Bronchial epithelial cell (primary cell): ENCODE results near the gene ITM2B. TPM values are rescaled to one million over a fixed set of nuclear protein-coding genes. Genes with fewer than 3 reads are reported as not detected.

ENCODE experiments used
- DNase-seq: peaks from one replicate; pipeline ENCODE4 v3.0.0-alpha.2; 2010; ENCODE audit warnings: low read depth
- FAIRE-seq: peaks from 2 replicates; lab custom pipeline; 2011; peaks lifted over from hg19 to GRCh38; lab: Jason Lieb, UNC
- H3K27me3 ChIP-seq: 2 replicates; pipeline ENCODE4 v1.5.1; 2011; ENCODE audit warnings: low read length; ENCODE audit not compliant: control insufficient read depth, insufficient read depth
- H3K36me3 ChIP-seq: 2 replicates; pipeline ENCODE4 v1.5.1; 2011; ENCODE audit warnings: low read length; ENCODE audit not compliant: control insufficient read depth, insufficient read depth
- H3K4me3 ChIP-seq: 2 replicates; pipeline ENCODE4 v1.5.1; 2011; ENCODE audit warnings: mild to moderate bottlenecking, low read depth, low read length, control low read depth
- total RNA-seq: library from RNA; depleted of rRNA; stranded (reverse); fragments of >200 nt; gene quantifications from 2 replicates; pipeline ENCODE4 v1.2.1, GENCODE V29; 2014
- TF ChIP-seq, protein P1 (sequence below): IDR thresholded peaks from 2 replicates; pipeline ENCODE4 v1.5.1; 2011; ENCODE audit warnings: mild to moderate bottlenecking, moderate library complexity, low read length, control low read depth, inconsistent platforms; ENCODE audit not compliant: insufficient read depth, severe bottlenecking

ITM2B gene
- total RNA-seq, 1 donor from 2014 or later = 57.4 TPM

DNA sequence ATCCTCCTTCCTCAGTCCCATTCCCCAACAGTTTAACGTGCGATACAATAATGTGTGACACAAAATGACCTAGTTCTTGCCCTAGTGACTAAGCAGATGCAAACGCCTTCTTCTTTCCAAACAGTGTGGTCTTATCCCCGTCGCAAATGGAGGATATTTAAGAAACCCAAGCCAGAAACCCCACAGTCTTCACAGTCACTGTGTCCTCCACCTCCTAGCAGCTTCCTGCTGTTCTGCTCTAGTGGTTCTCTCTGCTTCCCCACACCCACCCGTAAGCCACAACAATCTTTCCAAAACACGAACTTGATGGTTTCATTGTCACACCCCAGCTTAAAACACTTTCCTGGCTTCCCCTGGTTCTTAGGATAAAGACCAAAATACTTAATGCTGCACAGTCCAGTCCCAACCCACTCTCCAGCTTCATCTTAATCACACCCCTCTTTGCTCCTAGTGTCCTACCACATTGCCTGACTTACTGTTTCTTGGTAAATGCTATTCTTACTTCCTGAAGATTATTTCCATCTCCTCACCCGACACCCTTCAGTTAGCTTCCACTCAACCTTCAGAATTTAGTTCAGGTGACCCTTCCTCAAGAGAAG, 32.3 kb downstream of the ITM2B start:
- no peak for FAIRE-seq

DNA sequence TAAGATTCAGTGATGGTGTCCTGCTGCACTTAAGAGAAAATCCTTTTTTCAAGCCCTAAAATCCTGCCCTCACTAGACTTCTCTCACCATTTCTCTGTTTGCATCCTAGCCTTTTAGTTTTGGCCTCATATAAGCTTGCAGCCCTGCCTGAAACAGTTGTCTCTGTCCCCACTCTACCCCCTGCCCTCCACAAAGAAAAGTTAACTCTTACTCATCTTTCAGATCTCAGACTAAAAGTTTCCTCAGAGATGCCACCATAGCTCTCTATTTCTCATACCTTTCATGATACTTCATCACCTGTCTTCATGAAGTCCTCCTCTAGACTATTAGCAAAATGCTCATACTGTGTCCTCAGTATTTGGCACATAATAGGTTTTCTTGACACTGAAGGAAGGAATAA, 33.1 kb downstream of the ITM2B start:
- no peak for FAIRE-seq
- H3K36me3 ChIP-seq = peaks cover 4% of the 10 kb centered on the region

More for the DNA sequence above, 32.3 kb downstream of the ITM2B start:
- no peak for DNase-seq
- TF ChIP-seq, protein P1, sequence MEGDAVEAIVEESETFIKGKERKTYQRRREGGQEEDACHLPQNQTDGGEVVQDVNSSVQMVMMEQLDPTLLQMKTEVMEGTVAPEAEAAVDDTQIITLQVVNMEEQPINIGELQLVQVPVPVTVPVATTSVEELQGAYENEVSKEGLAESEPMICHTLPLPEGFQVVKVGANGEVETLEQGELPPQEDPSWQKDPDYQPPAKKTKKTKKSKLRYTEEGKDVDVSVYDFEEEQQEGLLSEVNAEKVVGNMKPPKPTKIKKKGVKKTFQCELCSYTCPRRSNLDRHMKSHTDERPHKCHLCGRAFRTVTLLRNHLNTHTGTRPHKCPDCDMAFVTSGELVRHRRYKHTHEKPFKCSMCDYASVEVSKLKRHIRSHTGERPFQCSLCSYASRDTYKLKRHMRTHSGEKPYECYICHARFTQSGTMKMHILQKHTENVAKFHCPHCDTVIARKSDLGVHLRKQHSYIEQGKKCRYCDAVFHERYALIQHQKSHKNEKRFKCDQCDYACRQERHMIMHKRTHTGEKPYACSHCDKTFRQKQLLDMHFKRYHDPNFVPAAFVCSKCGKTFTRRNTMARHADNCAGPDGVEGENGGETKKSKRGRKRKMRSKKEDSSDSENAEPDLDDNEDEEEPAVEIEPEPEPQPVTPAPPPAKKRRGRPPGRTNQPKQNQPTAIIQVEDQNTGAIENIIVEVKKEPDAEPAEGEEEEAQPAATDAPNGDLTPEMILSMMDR = no peak
- H3K36me3 ChIP-seq = peaks cover 4% of the 10 kb centered on the region
- no peaks in the 10 kb centered on the region for H3K27me3 ChIP-seq
- no peak overlapping the region for H3K4me3 ChIP-seq

DNA sequence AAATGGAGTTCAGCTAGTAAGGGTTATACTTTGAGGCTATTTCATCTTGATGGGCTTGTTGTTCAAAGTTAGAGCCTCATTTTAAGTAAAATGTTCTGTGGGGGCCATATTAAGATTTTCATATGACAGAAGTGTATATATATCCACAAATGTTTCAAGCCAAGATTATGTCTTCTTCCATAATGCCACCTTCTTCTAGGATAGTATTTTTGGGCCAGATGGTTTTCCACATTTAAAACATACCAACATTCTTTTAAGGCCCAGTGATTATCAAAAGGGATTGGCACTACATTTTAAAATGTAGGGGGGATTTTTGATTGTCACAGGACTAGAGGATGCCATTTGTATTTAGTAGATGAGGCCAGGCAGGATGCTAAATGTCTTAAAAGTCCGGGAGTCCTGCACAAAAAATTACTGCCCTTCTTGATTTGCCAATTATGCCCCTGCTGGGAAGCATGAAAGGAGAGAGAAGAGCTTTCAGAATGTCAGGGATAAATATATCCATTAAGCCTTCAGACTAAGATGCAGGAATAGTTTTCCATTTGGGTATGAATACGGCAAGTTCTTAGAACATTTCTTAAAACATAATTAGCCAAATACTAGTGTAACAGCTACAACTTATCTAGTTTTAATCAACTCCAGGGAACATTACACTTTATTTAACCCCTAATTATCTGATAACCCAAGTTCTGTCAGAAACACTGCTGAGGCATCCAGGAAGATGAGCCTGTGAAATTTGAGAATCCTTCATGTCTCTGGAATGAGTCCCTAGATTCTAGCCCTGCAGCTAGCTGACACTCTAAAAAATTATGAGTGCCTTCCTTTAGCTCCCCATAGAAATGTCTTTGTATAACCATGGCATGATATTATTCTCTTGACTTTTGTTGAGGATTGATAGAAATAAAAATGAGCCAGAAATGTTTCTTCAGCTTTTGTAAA, 34.0 kb downstream of the ITM2B start:
- no peak overlapping the region for H3K4me3 ChIP-seq
- DNase-seq (no peak), FAIRE-seq (no peak)
- H3K27me3 ChIP-seq = no peaks in the 10 kb centered on the region
- TF ChIP-seq, protein P1 = no peak
- peaks cover 4% of the 10 kb centered on the region for H3K36me3 ChIP-seq

More for the DNA sequence above, 33.1 kb downstream of the ITM2B start:
- TF ChIP-seq, protein P1 = no peak
- DNase-seq = no peak
- no peaks in the 10 kb centered on the region for H3K27me3 ChIP-seq
- H3K4me3 ChIP-seq = no peak overlapping the region

DNA sequence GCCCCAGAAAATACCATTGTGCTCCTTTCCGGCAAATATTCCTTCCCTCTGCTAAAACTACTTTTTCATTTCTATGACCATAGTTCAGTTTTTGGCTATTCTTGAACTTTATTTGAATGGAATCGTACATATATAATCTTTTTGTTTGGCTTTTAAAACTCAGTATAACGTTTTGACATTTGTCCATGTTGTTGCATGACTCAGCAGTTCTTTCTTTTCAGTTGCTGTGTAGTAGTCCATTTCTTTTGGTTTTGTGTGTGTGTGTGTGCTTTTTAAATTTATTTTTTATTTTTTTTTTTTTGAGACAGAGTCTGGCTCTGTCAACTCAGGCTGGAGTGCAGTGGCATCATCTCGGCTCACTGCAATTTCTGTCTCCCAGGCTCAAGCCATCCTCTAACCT, 35.0 kb downstream of the ITM2B start:
- H3K36me3 ChIP-seq = peaks cover 4% of the 10 kb centered on the region
- FAIRE-seq = no peak

DNA sequence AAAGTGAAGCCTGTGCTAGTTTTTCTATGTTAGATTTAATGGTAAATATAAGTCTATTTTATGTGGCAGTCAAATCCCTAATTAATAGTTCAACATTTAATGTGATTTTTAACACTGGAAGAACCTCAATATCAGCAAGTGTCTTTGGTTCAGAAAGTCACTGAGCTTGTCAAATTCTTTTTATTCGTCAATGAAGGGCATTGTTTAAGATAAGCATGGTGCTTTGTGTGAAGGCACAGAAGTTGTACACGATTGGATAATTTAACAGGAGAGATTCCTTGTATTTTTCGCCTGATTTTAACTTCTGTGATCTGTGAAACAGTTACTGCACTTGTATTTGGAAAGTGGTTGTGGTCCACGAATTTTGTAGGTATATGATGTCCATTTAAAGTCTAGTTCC, 40.3 kb downstream of the ITM2B start:
- H3K4me3 ChIP-seq = no peak overlapping the region
- no peak for FAIRE-seq
- TF ChIP-seq, protein P1 = no peak
- H3K27me3 ChIP-seq = no peaks in the 10 kb centered on the region
- no peaks in the 10 kb centered on the region for H3K36me3 ChIP-seq
- DNase-seq = no peak

More for the DNA sequence above, 35.0 kb downstream of the ITM2B start:
- no peak for DNase-seq
- TF ChIP-seq, protein P1 = no peak
- Histone ChIP-seq H3K27me3 (no peaks in the 10 kb centered on the region), H3K4me3 (no peak overlapping the region)
